HG03439 (cell line): ENCODE results near the gene BCL2L12.

Experiments
- ATAC-seq: cut with Tn5 transposase; IDR thresholded peaks from one replicate; pipeline ENCODE4 v1.9.1; 2021; ENCODE audit warnings: mild to moderate bottlenecking, moderate library complexity; ENCODE audit not compliant: unreplicated experiment

BCL2L12 gene

DNA sequence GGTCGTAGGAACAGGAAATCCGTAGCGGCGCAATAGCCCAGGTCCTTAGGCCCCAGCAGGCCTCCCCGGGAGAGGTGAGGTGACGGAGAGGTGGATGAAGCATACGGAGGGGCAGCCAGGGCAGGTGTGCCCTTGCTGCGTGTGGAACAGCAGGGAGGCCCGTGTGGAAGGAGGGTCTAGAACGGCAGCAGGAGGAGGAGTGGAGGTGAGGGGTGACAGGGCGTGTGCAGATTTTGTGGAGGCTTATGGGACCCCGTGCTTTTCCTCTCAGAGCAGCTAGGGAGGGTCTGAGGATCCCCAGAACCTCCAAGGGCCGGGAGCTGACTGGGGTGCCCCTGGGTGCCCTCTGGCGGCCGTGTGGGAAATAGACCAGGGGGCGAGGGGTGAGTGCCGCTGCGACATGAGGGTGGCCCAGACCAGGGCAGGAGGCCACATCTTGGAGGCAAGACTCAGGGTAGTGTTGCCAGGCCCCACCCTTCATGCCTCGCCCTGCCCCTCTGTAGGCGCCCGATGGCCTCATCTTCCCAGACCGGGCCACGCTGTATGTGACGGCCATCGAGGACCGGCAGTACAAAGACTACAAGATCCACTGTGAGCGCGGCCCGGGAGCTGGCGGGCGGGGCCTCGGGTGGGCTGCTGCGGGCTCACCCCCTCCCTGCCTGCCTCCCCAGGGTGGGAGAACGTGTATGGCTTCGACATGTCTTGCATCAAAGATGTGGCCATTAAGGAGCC, 18.7 kb downstream of the BCL2L12 start:
- no peak for ATAC-seq

- ATAC-seq = no peak
Observed at GRCh38 chr19:49684983-49685553, 19.3 kb downstream of the BCL2L12 start.

DNA sequence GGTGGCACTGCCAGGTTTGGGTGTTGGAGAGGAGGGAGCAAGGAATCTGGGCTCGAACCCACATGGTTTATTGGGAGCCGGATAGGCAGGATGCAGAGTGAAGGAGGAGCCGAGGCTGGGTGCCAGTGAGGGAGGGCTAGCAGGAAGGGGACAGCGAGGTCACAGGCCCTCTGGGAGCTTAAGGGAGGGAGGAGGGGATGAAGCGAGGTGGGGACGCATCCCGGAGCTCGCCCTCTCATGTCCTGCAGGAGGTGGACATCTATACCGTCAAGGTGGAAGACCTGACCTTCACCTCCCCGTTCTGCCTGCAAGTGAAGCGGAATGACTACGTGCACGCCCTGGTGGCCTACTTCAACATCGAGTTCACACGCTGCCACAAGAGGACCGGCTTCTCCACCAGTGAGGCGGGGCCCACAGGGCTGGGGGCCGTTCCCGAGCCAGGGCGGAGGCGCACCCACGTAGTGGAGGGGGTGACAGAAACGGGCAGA, 20.2 kb downstream of the BCL2L12 start:
- ATAC-seq = no peak

DNA sequence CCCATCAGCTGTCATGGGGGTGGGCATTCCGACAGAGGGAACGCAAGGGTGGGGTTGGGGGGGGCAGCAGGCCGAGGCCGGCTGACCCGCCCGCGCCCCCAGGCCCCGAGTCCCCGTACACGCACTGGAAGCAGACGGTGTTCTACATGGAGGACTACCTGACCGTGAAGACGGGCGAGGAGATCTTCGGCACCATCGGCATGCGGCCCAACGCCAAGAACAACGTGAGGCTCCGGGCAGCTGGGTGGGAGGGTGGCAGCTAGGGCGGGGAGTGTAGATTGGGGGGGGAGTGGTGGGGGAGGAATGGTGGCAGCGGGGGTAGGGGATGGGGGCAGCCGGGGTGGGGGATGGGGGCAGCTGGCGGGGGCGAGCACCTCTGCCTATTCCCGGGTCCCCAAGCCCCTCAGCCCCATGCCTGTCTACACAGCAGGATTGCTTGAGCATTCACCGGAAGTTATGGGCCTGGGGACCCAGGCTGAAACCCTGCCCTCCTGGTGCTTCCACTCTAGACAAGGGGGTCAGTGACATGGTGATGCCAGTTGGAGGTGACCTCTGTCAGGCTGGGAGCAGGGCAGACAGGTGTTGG, 20.9 kb downstream of the BCL2L12 start:
- no peak for ATAC-seq

DNA sequence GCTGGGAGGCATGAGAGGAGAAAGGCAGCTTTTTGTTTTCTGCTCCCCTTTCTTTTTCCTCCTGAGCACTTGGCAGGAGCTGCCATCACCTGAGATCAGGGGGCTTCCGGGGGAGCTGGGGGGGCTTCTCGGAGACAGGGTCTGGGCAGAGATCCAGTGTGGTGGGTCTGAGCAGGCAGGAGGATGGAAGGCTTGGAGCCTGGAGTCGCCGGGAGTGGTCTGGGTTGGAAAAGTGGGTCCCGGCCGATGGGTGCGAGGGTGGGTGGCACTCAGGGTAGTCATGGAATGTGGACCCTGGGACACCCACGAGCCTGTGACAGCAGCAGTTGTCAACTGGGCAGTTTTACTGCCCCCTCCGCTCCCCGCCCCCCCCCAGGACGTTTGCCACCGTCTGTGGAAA, 21.4 kb downstream of the BCL2L12 start:
- ATAC-seq = no peak

DNA sequence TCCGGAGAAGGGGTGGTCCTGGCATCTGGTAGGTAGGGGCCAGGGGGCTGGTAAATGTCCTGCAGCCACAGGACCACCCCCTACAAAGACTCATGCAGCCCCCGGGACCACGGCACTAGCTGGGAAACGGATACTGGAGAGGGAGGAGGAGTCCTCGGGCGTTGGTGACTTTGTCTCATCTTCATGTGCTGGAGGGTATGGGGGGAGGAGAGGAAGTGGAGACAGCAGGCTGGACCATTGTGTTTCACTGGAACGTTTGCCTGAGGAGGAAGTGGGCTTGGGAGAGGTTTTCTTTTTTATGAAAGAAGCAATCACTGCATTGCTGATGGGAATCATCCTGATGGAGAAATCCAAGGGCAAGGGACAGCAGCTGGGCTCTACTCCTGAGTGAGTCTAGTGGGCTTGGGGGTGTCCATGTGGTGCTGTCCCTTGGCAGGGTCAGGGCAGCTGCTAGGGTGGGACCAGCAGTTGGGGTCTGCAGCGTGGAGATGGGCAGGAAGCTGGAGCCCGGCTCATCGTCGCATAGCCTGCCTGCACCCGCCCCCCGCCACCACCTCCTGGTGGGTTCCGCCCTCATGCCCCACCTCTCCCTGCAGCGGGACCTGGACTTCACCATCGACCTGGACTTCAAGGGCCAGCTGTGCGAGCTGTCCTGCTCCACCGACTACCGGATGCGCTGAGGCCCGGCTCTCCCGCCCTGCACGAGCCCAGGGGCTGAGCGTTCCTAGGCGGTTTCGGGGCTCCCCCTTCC, 22.0 kb downstream of the BCL2L12 start:
- ATAC-seq = no peak

DNA sequence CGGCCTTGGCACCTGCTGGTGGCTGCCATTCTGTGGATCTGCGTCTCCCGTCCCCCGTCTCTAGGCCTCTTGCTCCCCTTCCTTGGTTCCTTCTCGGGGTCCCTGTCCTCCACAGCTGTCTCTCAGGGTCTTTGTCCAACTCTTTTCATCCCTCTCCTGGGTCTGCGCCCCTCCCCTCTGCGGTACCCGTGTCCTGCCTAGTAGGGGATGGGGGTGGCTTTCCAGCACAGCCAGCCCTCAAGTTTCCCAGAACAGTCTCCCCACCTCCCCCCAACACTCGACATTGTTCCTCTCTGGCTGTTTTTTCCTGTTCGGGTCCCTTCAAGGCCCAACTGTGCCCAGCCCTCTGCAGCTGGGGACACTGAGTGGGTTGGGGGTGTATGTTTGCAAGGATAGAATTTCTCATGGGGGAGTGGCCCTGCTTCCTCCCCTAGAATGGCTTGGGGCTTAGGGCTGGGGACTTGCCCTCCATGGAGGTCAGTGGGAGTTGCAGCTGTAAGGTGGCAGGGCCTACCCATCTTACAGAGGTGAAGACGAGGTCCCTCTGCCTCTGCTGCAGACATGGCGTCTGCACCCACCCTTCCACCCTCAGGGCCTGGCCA, 22.9 kb downstream of the BCL2L12 start:
- ATAC-seq = no peak

DNA sequence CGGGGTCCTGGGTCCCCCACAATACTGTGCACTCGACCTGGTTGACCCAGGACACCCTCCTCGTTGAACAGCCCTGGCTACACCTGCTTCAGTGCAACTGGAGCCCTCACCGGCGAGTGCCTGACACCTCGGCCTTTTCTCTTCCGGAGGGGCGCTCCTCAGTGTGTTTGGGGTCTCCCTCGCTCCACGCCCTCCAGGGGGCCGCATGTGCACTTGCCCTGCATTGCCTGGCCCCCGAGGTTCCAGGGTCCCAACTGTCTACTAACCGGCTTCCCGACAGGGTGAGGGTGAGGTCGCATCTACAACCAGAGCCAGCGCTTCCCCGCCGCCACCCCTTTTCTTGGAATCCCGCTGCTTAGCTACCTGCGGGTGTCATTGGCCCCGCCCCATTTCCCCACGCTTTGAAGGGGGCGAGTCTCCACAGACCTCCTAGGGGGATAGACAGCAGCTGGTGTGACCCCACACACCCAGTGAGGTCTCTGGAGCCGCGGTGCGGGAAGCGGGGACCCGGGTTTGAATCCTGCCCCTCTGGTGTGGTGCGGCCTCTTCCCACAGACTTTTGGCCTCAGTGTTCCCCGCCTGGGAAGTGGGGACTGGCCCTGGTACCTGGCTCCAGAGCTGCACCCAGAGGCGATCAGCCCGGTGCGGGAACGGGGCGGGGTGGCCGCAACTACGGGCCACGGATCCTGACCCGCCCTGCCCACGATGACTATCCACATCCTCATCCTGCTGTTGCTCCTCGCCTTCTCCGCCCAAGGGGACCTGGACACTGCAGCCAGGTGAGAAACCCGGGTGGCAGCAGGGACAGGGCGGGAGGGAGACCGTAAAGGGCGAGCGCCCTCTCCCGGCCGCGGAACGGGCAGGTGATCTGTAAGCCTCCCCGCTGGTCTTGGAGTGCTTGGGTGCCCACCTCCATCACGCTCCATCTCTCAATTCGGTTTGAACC, 23.7 kb downstream of the BCL2L12 start, which contains the start of gene ADM5:
TSS of gene ADM5 (plus strand) at position 462 of the 946 bp plus-strand sequence. CDS start at position 706, 244 bp downstream.
- no peak for ATAC-seq

- no peak for ATAC-seq
Observed at GRCh38 chr19:49690079-49690655, 24.4 kb downstream of the BCL2L12 start.

DNA sequence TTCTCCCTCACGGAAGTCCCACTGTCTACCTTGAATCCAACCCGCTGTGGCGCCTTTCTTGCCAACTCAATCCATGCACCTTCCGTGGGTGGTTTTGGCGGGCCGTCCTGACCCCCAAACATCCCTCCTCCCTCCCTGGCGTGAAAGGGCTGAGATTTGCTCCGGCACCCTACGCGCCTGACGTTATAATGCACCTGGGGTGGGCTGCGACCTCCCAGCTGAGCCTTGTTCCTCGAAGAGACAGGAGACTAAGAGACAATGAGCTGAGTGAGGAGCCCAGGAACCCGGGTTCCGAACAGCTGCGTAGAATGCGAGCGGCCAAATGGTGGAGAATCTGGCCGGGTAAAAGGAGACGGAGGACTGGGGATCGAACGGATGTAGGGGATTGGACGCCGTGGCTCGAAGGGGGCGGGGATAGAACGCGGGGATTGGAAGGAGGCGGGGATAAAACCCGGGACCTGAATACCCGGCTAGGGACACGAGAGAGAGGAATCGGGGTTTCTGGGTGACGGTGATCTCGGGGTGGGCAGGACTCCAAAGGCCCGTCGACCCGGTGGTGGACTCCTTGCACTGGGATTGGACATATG, 25.0 kb downstream of the BCL2L12 start, which contains the start of gene CPT1C:
TSS of gene CPT1C (plus strand) at position 461 of the 587 bp plus-strand sequence. CDS start 1,137 bp downstream, outside the sequence.
- no peak for ATAC-seq

- no peak for ATAC-seq
Observed at GRCh38 chr19:49691243-49692146, 25.8 kb downstream of the BCL2L12 start.

- no peak for ATAC-seq
Observed at GRCh38 chr19:49692147-49692506, 26.4 kb downstream of the BCL2L12 start.

- ATAC-seq = no peak
Observed at GRCh38 chr19:49696115-49696514, 30.4 kb downstream of the BCL2L12 start.

DNA sequence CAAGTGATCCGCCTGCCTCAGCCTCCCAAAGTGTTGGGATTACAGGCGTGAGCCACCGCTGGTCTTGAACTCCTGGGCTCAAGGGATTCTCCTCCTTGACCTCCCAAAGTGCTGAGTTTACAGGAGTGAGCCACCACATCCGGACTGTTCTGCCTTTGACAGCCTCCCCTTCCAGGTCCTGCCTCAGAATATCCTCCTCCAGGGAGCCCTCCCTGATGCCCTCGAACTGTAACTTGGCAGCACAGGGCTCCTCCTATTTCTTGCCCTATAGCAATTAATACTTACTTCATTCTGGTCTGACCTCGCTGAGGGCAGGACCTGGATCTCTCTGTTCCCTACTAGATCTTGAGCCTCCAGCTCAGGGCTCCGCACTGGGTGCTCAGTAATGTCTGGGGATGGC, 31.1 kb downstream of the BCL2L12 start:
- no peak for ATAC-seq

DNA sequence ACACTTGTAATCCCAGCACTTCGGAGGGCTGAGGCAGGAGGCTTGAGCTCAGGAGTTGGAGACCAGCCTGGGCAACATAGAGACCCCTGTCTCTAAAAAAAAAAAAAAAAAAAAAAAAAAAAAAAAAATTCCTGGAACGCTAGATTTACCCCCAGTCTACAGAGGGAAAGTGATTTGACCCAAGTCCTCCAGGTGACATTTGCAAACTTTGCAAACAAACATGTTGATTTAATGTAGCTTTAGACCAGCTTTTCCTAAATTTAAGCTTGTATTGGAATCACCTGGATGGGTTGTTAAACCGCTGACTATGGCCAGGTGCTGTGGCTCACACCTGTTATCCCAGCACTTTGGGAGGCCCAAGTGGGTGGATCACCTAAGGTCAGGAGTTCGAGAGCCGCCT, 33.6 kb downstream of the BCL2L12 start:
- no peak for ATAC-seq

DNA sequence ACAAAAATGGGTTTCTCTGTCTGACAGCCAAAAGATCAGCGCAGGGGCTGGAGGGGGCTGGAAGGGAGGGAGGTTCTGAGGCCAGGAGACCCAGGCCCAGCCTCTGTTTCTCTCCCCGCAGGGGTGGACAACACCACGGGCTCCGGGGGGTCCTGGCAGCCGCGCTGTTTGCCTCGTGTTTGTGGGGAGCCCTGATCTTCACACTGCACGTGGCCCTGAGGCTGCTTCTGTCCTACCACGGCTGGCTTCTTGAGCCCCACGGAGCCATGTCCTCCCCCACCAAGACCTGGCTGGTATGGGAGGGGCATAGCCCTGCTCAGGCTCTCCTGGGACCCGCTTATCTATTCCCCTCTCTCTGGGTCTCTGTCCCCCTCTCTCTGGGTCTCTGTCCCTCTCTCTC, 34.8 kb downstream of the BCL2L12 start:
- ATAC-seq = no peak

GRCh38 chr19:49701271-49701786, 35.6 kb downstream of the BCL2L12 start:
- no peak for ATAC-seq
